Upper lobe of left lung (tissue), 6 donors: ENCODE data around the gene RNF166. TPM values are rescaled to one million over a fixed set of nuclear protein-coding genes. Genes with fewer than 3 reads are reported as not detected.

Experiments used
- ATAC-seq, 2 donors: fragments of 200-7000 bp; cut with Tn5 transposase; one replicate each; pipeline ENCODE4 v1.9.1; 2022; ENCODE audit warnings: mild to moderate bottlenecking in 2 of 2, moderate library complexity in 2 of 2; ENCODE audit not compliant: low FRiP score in 2 of 2
- DNase-seq, 2 donors: peaks; one replicate each; pipeline ENCODE4 v3.0.0-alpha.2; 2019 to 2020
- H3K27ac ChIP-seq, 4 donors: fragments of 200-600 bp; sonication (generic); one replicate each; pipeline ENCODE4 v1.5.1; 2016 to 2019
- H3K27me3 ChIP-seq, 4 donors: fragments of 200-600 bp; sonication (generic); one replicate each; pipeline ENCODE4 v1.5.1; 2017 to 2019
- H3K36me3 ChIP-seq, 4 donors: fragments of 200-600 bp; sonication (generic); one replicate each; pipeline ENCODE4 v1.5.1; 2016 to 2019
- H3K4me1 ChIP-seq, 4 donors: fragments of 200-600 bp; sonication (generic); one replicate each; pipeline ENCODE4 v1.5.1; 2018 to 2019
- H3K4me3 ChIP-seq, 4 donors: fragments of 200-600 bp; sonication (generic); one replicate each; pipeline ENCODE4 v1.5.1; 2017 to 2019; ENCODE audit warnings: mild to moderate bottlenecking in 2 of 4, moderate library complexity in 1 of 4
- H3K9me3 ChIP-seq, 4 donors: fragments of 200-600 bp; sonication (generic); one replicate each; pipeline ENCODE4 v1.5.1; 2018 to 2019
- EP300 ChIP-seq, 4 donors: sonication (generic); formaldehyde crosslinking; IDR thresholded peaks; one replicate each; pipeline ENCODE4 v1.5.1; 2017; ENCODE audit warnings: antibody characterized with exemption in 4 of 4, control low read depth in 2 of 4
- POLR2A ChIP-seq, 4 donors: fragments of 450-650 bp; IDR thresholded peaks; one replicate each; pipeline ENCODE4 v1.5.1; 2016 to 2017; ENCODE audit warnings: antibody characterized with exemption in 4 of 4, mild to moderate bottlenecking in 2 of 4
- POLR2AphosphoS5 ChIP-seq, 2 donors: sonication (generic); formaldehyde crosslinking; IDR thresholded peaks; one replicate each; pipeline ENCODE4 v1.5.1; 2017; ENCODE audit warnings: antibody characterized with exemption in 2 of 2
- WGBS, 2 donors: methylation state at CpG; one replicate each; pipeline ENCODE4 v1.1.5; 2017 to 2018; 5-methylcytosine and 5-hydroxymethylcytosine counted together
- total RNA-seq, 6 donors: library from RNA; depleted of rRNA in 4 of 6; stranded (reverse); fragments of >200 nt in 4 of 6; gene quantifications; one replicate each; pipeline versions ENCODE4 v1.1.0 to v1.2.1, GENCODE V29; 2016 to 2021
- TF ChIP-seq, protein P1 (sequence below), 6 experiments: fragments of 450-650 bp in 4 of 6; fragments of 200-600 bp in 2 of 6; sonication (generic) in 2 of 6; IDR thresholded peaks; one replicate each; pipeline ENCODE4 v1.5.1; 2016 to 2019; ENCODE audit warnings: antibody characterized with exemption in 6 of 6
- donor health status: DM: no; HTN: no; CAD: no; lungs with moderate emphysema.
- donor health status: DM: no; HTN: yes; CAD: no; lungs with severe emphysema.

Gene RNF166
- total RNA-seq, 6 donors from 2014 or later = 23.2 to 101 (median 64.6) TPM

DNA sequence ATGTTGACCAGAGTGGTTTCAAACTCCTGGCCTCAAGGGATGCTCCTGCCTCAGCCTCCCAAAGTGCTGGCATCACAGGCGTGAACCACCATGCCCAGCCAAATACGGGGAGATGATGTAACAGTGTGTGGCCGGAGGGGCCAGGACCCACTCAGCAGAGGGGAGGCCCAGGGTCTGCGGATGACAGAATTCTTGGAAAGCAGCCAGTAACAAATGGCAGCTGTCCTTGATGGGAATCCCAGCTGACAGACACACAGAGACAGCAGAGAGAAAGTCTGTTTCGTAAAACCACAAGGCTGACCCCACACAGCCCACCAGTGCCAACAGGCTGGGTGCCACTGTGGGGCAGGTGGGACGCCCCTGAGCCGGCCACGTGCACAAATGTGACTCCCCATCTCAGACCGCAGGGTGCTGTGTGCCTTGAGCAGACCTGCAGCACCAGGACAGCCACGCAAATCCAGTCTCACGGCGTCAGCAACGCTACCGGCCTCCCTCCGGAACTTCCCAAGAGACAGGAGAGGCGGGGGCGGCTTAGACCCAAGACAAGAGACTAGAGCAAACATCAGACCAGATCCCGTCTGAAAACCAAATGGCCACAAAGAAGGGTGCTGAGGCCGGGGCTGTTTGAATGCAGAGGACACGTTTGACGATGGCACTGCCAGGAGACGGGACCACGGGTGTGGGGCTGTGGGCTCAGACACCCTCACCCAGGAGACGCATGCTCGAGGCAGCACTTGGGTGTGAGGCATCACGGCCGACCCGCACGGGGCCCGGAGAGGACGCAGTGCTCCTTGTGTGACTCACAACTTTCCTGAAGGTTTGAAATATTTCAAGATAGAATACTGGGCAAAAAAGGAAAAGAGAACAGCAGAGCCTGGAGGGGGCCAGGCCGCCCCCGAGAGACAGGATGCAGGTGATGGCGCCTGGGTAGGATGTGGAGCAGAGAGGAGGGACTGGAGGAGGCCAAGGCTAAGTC, 24.7 kb upstream of the RNF166 start:
- 85 to 91% methylated on average over 31 to 34 of the region's 34 CpGs for WGBS, 2 donors
- H3K9me3 ChIP-seq = no peaks in the 10 kb centered on the region
- no peaks in the 10 kb centered on the region for H3K27me3 ChIP-seq
- H3K36me3 ChIP-seq = peaks cover 9 to 87% (median 78%) of the 10 kb centered on the region in 4 donors
- H3K27ac ChIP-seq = no peak overlapping the region
- DNase-seq (peak in 1 of 2 donors; percentile 65), ATAC-seq (no peak)
- TF ChIP-seq POLR2AphosphoS5 (IDR thresholded peaks at IDR 0.05) = no peak
- no peak for TF ChIP-seq POLR2A (IDR thresholded peaks at IDR 0.05)
- TF ChIP-seq, protein P1, sequence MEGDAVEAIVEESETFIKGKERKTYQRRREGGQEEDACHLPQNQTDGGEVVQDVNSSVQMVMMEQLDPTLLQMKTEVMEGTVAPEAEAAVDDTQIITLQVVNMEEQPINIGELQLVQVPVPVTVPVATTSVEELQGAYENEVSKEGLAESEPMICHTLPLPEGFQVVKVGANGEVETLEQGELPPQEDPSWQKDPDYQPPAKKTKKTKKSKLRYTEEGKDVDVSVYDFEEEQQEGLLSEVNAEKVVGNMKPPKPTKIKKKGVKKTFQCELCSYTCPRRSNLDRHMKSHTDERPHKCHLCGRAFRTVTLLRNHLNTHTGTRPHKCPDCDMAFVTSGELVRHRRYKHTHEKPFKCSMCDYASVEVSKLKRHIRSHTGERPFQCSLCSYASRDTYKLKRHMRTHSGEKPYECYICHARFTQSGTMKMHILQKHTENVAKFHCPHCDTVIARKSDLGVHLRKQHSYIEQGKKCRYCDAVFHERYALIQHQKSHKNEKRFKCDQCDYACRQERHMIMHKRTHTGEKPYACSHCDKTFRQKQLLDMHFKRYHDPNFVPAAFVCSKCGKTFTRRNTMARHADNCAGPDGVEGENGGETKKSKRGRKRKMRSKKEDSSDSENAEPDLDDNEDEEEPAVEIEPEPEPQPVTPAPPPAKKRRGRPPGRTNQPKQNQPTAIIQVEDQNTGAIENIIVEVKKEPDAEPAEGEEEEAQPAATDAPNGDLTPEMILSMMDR (IDR thresholded peaks at IDR 0.05) = no peak
- no peak for TF ChIP-seq EP300 (IDR thresholded peaks at IDR 0.05)
- no peaks in the 10 kb centered on the region for H3K4me1 ChIP-seq
- H3K4me3 ChIP-seq = no peak overlapping the region

DNA sequence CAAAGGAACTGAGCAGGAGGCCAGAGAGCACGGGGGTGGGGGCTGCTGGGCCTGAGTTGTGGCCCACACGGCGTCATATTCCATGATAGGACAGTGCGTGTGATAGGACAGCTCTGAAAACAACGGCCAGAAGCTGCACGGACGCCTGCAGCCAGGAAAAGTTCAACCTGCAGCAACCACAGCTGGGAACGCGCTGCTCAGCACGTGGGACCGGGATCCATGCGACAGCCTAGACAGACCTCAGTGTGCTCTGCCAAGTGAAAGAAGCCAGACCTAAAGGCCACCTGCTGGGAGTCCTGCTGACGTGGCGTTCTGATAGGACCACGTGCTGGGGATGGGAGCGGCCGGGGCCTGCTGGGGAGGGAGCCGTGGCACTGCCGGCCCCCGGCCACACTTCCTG, 21.7 kb upstream of the RNF166 start:
- no peak overlapping the region for H3K27ac ChIP-seq
- ATAC-seq (no peak), DNase-seq (peak in 1 of 2 donors; percentile 61)
- H3K4me1 ChIP-seq = no peaks in the 10 kb centered on the region
- 73 to 89% methylated on average over 11 to 16 of the region's 20 CpGs for WGBS, 2 donors
- no peak overlapping the region for H3K4me3 ChIP-seq
- H3K36me3 ChIP-seq = peaks cover 9 to 87% (median 79%) of the 10 kb centered on the region in 4 donors
- no peaks in the 10 kb centered on the region for H3K27me3 ChIP-seq
- TF ChIP-seq, protein P1 (IDR thresholded peaks at IDR 0.05) = no peak
- TF ChIP-seq POLR2A (IDR thresholded peaks at IDR 0.05) (no peak), POLR2AphosphoS5 (IDR thresholded peaks at IDR 0.05) (no peak), EP300 (IDR thresholded peaks at IDR 0.05) (no peak)
- H3K9me3 ChIP-seq = no peaks in the 10 kb centered on the region

DNA sequence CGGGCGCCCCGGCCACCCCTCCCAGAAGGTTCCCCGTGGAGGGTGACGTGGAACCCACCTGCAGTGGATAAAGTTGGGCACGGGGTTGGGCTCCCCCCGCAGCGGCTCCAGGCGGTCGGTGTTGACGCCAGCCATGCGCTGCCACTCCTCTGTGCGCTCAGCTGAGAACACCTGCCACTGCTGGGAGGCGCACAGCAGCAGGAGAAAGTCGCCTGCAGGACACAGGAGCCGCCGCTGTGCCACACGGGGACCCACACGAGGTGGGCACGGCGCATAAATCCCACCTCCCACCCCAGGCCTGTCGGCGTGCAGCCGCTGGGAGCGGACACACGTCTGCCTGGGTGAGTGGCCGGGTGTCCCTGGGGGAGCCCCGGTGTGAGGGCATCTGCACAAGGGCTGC, 20.8 kb upstream of the RNF166 start:
- TF ChIP-seq, protein P1 (IDR thresholded peaks at IDR 0.05) = no peak
- TF ChIP-seq EP300 (IDR thresholded peaks at IDR 0.05) = no peak
- no peak for TF ChIP-seq POLR2AphosphoS5 (IDR thresholded peaks at IDR 0.05)
- no peak for TF ChIP-seq POLR2A (IDR thresholded peaks at IDR 0.05)
- Histone ChIP-seq H3K27me3 (no peaks in the 10 kb centered on the region), H3K27ac (no peak overlapping the region), H3K4me1 (no peaks in the 10 kb centered on the region), H3K36me3 (peaks cover 9 to 87% (median 79%) of the 10 kb centered on the region in 4 donors), H3K9me3 (no peaks in the 10 kb centered on the region), H3K4me3 (no peak overlapping the region)
- DNase-seq = peak in 1 of 2 donors; percentile 82
- 96% methylated on average over 28 of the region's 28 CpGs; no CpG with 5 or more reads in 1 of the 2 donors for WGBS, 2 donors
- no peak for ATAC-seq

DNA sequence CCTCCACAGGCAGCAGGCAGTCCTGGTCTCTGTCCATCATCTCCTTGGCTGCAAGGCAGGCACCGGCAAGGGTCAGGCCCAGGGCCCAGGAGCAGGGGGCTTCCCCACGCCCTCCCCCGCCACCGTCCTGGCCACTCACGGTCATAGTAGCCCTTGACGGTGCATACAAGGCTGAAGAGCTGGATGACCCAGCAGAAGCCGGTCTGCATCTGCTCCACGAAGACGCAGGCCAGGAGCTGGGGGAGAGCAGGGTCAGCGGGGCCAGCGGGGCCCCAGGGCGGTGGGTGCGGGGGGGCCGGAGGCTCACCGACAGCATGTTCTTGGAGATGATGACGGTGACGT, 20.2 kb upstream of the RNF166 start:
- Histone ChIP-seq H3K27ac (no peak overlapping the region), H3K36me3 (peaks cover 7 to 87% (median 79%) of the 10 kb centered on the region in 4 donors), H3K4me3 (no peak overlapping the region), H3K9me3 (no peaks in the 10 kb centered on the region), H3K4me1 (no peaks in the 10 kb centered on the region), H3K27me3 (no peaks in the 10 kb centered on the region)
- peak in 1 of 2 donors; percentile 70 for DNase-seq
- WGBS, 2 donors = 85 to 94% methylated on average over 13 to 17 of the region's 17 CpGs
- TF ChIP-seq EP300 (IDR thresholded peaks at IDR 0.05) (no peak), POLR2AphosphoS5 (IDR thresholded peaks at IDR 0.05) (no peak), POLR2A (IDR thresholded peaks at IDR 0.05) (no peak)
- TF ChIP-seq, protein P1 (IDR thresholded peaks at IDR 0.05) = no peak
- ATAC-seq = no peak
